ENCODE results near the gene RPTOR.

Gene RPTOR

DNA sequence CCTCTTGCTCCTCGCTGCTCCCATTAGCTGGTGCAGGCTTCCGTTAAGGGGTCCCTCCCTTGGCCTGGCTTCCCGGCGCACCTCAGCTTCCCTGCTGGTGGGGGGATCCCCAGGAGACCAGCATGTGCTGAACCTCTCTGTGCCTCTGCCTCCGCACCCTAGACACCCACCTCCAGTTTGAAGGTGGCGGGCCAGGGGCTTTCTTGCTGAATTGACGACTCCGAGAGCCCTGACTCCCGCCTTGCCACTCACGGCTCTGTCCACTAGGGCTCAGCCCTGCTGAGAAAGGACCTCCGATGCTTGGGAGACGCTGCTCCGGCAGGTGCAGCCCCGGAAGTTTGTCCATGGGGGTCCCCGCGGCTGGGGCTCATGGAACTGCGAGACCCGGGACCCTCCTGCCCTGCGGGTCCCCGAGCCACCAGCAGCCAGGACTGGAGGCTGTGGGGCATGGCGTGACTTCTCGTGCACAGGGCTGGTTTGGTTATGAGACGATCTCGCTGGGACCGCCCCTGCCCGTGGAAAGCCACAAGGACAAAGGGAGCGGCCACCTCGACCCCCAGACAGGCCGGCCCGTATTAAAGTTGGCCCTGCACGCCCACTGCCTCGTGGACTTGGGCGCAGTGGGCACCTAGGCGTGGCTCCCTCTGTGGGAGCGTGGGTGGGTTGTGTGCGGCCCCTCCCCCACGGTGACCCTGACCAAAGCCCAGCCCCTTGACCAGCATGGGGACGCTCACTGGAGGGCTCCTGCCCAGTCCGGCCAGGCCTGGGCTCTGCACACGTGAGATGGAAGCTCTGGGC is 455.1 kb downstream of the RPTOR start:
- no peak for DNase-seq (ENCODE audit: low spot score)

DNA sequence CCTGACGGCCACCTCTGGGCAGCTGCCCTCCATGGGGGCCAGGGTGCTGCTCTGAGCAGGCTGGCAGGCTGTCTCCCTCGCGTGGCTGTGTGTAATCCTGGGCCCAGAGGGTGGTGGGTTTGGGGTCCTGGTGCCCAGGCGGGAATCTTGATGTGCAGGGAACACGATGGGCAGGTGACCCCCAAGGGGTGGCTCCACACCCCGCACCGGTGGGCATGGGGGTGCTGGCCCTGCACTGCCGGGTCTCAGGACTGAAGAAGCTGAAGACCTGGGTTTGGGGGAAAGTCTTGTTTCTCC is 455.6 kb downstream of the RPTOR start:
- DNase-seq (ENCODE audit: low spot score): no peak

DNA sequence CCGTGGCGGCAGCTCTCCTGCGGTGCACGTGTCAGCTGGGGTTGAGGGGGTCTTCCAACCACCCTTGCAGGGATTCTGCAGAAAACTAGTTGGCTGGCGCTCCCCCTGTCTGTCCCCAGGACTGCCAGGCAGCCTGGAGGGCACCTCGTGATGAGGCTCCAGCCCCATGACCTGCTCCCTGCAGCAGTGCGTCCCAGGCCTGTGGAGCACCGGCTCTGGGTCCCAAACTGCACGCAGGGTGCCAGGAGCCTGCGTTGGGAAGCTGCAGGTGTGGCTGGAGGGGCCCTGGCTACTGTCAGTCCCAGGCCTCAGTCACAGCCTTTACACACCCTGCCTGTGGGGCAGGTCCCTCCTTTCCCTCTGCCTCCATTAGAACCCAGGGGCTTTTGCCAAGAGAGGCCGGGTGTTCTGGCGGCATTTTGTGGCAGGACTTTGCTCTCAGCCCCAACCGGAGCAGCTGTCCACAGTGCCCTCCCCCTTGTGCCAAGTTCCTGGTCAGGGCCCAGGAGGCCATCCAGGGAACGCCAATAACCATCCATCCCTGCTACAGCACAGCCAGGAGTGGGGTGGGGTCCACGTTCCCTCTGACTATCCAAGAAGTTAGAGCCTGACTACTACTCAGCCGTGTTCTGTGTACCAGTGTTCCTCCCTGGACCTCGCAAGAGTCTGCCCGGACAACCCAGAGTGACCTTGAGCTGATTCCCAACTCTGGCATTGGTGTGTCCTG is 456.2 kb downstream of the RPTOR start:
- DNase-seq (ENCODE audit: low spot score): no peak

DNA sequence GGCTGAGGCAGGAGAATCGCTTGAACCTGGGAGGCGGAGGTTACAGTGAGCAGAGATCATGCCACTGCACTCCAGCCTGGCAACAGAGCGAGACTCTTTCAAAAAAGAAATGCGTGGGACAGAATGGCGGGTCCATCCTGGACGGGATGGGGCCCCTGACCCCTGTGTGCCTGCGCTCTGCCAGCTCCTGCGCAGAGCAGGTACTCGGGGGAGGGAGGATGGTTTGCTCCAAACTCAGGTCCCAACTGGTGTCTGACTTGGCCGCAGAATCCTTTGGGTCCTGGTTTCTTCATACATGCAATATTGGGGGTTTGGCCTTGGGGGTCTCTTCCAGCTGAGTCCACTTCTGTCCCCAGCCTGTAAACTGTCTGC is 457.4 kb downstream of the RPTOR start:
- DNase-seq (ENCODE audit: low spot score): no peak

DNA sequence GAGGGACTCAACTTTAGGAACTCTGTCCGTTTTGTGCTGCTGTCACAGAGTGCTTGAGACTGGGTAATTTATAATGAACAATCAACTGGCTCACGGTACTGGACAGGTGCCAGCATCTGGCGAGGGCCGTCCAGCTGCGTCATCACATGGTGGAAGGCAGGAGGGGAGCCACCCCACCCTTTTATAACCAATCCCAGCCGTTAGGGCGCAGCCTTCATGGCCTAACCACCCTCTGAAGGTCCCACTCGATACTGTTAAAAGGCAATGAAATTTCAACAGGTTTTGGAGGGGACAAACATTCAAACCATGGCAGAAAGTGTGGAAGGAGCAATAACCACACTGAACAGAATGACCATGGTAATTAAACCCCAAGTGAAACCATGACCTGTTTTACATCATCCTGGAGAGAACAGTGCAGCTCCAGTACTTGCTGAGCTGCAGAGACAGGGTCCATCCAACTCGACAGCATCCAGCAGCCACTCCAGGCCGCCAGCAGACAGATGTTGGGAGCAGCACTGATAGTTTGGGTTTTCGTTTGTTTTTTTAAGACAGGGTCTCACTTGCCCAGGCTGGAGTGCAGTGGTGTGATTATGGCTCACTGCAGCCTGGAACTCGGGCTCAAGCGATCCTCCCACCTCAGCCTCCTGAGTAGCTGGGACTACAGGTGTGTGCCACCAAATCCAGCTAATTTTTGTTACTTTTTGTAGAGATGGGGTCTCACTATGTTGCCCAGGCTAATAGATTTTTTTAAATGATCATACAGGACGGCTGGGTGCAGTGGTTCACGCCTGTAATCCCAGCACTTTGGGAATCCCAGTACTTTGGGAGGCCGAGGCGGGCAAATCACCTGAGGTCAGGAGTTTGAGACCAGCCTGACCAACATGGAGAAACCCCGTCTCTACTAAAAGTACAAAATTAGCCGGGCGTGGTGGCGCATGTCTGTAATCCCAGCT is 458.0 kb downstream of the RPTOR start:
- peak; percentile 42 for DNase-seq (ENCODE audit: low spot score)

DNA sequence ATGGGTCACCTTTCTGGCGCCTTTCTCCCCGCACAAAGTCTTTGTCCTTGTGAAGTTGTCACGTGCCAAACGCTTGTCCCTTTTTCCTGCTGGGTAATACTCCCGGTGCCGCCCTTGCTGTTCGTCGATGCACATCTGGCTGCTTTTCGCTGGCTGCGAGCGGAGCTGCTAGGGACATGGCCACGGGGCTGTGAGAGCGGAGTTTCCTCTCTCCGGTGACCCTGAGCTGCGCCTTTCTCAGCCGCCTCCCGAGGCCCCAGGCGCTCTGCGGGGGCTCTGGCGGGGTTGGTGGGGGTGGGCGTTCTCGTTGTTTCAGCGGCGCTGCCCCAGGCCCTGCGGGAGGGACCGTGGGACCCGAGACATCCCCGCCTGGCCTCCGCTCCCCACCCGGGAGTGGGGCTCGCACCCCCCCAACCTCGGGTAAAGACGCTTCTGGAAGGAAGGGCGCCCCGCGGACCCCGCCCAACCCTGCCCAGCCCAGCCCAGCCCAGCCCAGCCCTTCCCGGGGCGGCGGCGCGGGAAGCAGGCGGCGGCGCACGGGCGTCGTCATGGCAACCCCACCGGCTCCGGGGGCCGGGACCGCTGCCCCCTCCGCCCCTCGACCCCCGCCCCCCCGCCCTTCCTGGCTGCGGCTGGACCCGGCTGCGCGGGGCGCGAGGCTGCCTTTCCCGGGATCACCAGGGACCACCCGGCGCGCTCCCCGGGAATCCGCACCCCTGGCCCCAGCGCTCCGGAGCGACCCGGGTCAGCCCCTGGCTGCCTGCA is 459.3 kb downstream of the RPTOR start:
- DNase-seq (ENCODE audit: low spot score): peak; percentile 12

DNA sequence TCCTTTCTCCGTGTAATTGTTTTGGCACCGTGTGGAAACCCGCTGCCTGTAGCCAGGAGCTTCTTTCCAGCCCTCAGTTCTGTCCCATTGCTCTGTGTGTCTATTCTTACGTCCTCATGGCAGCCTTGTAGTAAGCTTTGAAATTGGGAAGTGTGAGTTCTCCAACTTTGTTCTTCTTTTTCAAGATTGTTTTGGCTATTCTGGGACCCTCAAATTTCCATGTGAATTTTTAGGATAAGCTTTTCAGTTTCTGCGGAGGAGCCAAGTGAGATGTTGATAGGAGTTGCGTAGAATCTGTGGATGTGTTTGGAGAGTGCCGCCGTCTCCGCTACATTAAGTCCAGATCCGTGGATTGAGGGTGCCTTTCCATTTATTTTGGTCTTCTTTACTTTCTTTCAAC is 462.3 kb downstream of the RPTOR start:
- DNase-seq (ENCODE audit: low spot score): no peak

DNA sequence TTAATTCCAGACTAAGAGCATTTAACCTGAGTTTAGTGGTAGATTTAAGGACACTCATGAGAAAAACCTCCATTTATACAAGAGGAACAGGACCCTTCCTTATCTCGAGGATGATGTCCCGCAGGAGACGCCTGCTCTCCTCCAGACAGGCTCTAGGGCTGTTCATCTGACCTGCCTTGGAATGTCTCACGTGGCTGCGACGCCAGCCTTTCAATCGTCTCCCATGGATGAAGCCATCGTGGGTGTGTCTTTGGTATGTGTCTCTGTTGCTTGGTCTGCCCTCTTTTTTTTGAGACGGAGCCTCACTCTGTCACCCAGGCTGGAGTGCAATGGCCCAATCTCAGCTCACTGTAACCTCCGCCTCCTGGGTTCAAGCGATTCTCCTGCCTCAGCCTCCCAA is 463.5 kb downstream of the RPTOR start:
- no peak for DNase-seq (ENCODE audit: low spot score)

DNA sequence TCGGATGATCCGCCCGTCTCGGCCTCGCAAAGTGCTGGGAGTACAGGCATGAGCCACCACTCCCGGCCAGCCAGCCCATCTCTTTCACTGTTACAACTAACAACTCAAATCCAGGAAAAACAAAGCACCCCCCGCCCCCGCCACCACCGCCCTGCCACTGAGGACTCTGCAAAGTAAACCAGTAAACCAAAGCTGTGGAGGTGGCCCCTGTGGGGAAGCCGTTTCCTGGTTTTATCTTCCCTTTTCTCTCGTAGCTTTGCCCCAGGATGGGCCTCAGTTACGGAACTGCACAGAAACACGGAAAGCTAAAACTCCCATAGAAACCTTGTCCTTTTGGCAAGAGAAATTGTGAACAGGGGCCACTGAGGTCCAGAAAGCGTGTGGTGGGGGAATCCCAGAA is 464.5 kb downstream of the RPTOR start:
- DNase-seq (ENCODE audit: low spot score): no peak

DNA sequence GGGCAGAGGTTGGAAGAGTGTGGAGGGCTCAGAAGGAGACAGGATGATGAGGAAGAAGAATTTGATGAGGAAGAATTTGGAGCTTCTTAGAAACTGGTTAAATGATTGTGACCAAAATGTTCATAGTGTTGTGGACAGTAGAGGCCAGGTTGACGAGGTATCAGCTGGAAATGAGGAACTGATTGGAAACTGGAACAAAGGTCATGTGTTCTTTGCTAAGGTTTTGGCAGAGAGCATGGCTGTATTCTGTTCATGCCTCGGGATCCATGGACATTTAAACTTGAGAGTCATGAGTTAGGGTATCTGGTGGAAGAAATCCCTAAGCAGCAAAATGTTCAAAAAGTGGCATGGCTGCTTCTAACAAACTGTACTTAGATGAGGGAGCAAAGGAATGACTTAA is 466.3 kb downstream of the RPTOR start:
- DNase-seq (ENCODE audit: low spot score): no peak

DNA sequence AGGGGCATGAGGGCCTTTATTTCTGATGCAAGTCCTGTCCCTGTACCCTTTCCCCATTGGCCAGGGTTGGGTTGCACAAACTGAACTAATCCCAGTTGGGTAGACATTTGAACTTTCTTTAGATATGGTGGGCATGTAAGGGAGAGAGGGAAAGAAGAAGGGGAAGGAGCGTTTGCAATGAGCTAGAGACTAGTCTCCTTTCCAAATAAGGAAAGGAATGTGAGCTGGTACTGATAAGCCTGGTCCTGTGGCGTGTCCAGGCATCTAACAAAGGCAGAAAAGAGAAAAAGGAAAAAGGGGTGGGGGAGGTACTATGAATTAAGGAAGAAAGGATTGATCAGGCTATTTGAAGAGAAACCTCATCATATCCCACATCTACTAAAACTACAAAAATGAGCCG is 467.3 kb downstream of the RPTOR start:
- DNase-seq (ENCODE audit: low spot score): no peak

DNA sequence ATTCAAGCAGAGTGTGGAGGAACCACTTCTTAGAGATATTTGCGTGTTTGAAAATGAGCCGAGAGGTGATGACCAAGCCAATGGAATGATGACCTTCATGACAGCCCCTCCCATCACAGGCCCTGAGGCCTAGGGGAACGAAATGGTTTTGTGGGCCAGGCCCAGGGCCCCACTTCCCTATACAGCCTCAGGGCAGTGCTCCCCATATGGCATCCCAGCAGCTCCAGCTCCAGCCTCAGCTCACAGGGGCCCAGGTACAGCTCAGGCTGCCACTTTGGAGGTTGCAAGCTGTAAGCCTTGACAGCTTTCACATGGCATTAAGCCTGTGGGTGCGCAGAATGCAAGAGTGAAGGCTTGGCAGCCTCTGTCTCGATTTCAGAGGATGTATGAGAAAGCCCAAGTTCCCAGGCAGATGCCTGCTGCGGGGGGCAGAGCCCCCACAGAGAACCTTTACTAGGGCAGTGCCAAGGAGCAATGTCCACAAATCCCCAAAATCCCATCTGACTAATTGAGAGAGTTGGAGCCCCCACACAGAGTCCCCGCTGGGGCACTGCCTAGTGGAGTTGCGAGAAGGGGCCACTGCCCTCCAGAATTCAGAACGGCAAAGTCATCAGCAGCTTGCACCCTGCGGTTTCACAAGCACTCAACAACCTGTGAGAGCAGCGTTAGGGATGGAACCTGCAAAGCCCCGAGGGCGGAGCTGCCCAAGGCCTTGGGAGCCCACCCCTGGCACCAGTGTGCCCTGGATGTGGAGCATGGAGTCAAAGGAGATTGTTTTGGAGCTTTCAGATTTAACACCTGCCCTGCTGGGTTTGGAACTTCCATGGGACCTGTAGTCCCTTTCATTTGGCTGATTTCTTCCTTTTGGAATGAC is 468.2 kb downstream of the RPTOR start:
- DNase-seq (ENCODE audit: low spot score): no peak

DNA sequence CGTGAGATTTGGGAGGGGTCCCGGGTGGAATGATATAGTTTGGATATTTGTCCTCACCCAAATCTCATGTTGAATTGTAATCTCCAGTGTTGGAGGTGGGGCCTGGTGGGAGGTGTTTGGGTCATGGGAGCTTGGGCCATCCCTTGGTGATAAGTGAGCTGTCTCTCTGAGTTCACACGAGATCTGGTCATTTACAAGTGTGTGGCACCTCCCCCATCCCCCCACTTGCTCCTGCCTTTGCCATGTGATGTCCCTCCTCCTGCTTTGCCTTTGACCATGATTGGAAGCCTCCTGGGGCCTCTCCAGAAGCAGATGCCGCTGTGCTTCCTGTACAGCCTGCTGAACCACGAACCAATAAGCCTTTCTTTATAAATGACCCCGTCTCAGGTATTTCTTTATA is 469.0 kb downstream of the RPTOR start:
- no peak for DNase-seq (ENCODE audit: low spot score)

DNA sequence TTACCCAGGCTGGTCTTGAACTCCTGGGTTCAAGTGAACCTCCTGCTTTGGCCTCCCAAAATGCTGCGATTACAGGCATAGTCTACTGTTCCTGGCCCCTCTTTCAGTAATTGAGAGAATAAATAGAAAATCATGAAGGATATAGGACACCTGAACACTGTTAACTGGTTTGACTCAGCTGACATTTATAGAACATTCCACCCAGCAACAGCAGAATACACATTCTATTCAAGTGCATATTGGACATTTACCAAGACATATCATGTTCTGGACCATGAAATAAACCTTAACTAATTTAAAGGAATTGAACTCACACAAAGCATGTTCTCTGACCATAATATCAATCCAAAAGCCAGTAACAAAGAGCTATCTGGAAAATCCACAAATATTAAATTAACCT is 470.5 kb downstream of the RPTOR start:
- no peak for DNase-seq (ENCODE audit: low spot score)
